ENCODE measurements around the gene MEGF9. TPM values are rescaled to one million over a fixed set of nuclear protein-coding genes. Genes with fewer than 3 reads are reported as not detected.
A peak's percentile ranks its signal among the peaks of the same experiment; 100 is the strongest.

Gene MEGF9
- total and polyA plus RNA-seq, 2 of the 13 experiments (the other 11 are each of a cell fraction or from before 2014, with no cell fraction given): 3.1 to 3.3 TPM

DNA sequence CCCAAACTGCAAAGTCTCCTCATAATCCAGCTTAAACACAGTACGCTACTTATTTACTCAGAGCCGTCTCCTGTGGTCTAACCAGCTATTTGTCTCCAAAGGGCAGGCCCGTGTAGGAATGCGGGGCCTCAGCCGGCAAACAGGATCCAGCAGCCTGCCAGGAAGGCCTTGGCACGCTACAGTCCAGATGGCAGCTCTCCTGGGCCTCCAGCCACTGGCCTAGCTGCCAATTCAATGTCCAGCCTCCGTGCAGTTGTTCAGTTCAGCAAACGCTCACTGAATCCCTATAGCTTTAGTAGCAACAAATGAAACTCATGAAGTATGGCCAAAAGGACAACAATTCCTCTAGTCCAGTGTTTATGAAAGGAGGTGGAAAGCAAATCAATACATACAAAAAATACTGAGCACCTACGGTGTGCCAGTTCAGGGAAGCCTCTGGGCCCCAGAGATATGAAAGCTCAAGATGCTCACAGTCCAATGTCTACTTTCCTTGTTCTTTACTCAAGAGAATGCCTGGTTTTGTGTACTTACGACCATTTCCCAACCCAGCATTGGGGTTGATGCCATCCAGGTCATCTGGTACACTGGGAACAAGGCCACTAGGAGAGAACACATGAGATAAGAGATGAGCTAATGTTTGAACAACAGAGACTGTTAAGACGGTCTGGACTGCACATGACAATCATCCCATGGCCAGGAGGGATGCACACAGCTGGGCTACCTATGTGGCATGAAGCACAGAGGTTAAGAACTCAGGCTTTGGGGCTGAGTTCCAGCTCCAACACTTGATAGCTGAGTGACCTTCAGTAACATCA, 142.6 kb downstream of the MEGF9 start:
- peaks cover 13 to 40% of the 10 kb centered on the region in 2 experiments for H3K36me3 ChIP-seq (replicated peaks in 1 of 2; ENCODE audit: control insufficient read depth in 1 of 2, insufficient read depth in 2 of 2, low read length in 2 of 2)
- peak overlapping the region; percentile 98 for H3K27ac ChIP-seq (ENCODE audit: extremely low read length, insufficient read depth, low read length)
- peaks cover 72% of the 10 kb centered on the region for H3K4me1 ChIP-seq (ENCODE audit: insufficient read depth, low read length)
- peak overlapping the region; percentile 69 for H3K4me2 ChIP-seq (ENCODE audit: low read depth, low read length)
- TSS peak; percentile 45 for BruUV-seq (replicated peaks)
- DNase-seq (ENCODE audit: low spot score) (peak; percentile 99), FAIRE-seq (peak; percentile 100), ATAC-seq (peak; percentile 93)
- H3K4me3 ChIP-seq (replicated peaks in 1 of 3; ENCODE audit: insufficient read depth in 1 of 3, low read depth in 2 of 3, low read length in 3 of 3): peak overlapping the region in 2 of 3 experiments; percentile 11 to 43; a peak in 2 of 6 replicates
- no peaks in the 10 kb centered on the region for H3K9me3 ChIP-seq (ENCODE audit: low read length)
- under 1% methylated on average over 11 of the region's 11 CpGs for WGBS (ENCODE audit: low lambda C conversion rate)
- intact Hi-C loops (cut with micrococcal nuclease; ENCODE audit: unreplicated experiment): loop anchor here (1.0 to 5.0 kb wide), 3 partner anchors 8 to 41 kb away; no protein-coding TSS in a partner anchor
- H3K27me3 ChIP-seq (ENCODE audit: control insufficient read depth in 1 of 2, insufficient read depth in 2 of 2, low read length in 2 of 2): no peaks in the 10 kb centered on the region
- H4K20me1 ChIP-seq (ENCODE audit: insufficient read depth, low read length): no peaks in the 10 kb centered on the region
- ChIA-PET CTCF (ENCODE audit: low intra/inter-chr PET ratio, low total read pairs) (no interaction called here), POLR2A (interaction anchor here (0.8 to 3.0 kb wide), 21 partner anchors 8 to 222 kb away, joined by 3 to 25 read pairs (median 4); partner anchors contain the start of genes CDK5RAP2 and FBXW2)
- no peak overlapping the region for H2AFZ ChIP-seq (ENCODE audit: low read length)
- H3K79me2 ChIP-seq (ENCODE audit: insufficient read depth, low read length): peaks cover 73% of the 10 kb centered on the region
- in situ Hi-C loops (cut with HindIII; ENCODE audit: extremely low pct_ligation_motif_present, low pct_unique_long_range_greater_than_20kb): no loop called here
- H3K9ac ChIP-seq (ENCODE audit: insufficient read depth, low read depth, low read length): peak overlapping the region; percentile 66
- TF ChIP-seq JUND (CRISPR knock-in tag; IDR thresholded peaks at IDR 0.05) (peak; percentile 93), CBX2 (IDR thresholded peaks at IDR 0.05; ENCODE audit: low read depth, low read length) (no peak), CBX2 (CRISPR knock-in tag; IDR thresholded peaks at IDR 0.05; ENCODE audit: low read depth) (no peak), KDM6A (CRISPR knock-in tag; IDR thresholded peaks at IDR 0.05; ENCODE audit: low read depth) (peak; percentile 90), KMT2B (CRISPR knock-in tag; IDR thresholded peaks at IDR 0.05) (peak; percentile 75), MAFK (conservative IDR thresholded peaks at IDR 0.05 in 1 of 2, IDR thresholded peaks at IDR 0.05 in 1 of 2; ENCODE audit: low read length in 2 of 2) (no peak), KDM4B (CRISPR knock-in tag; IDR thresholded peaks at IDR 0.05) (peak; percentile 42; the same call in 1 of the 2 replicates), HOXA5 (CRISPR knock-in tag; IDR thresholded peaks at IDR 0.05) (peak; percentile 22; the same call in 1 of the 2 replicates), ZNF350 (CRISPR knock-in tag; IDR thresholded peaks at IDR 0.05; ENCODE audit: borderline replicate concordance, low read depth) (peak; percentile 78; the same call in 1 of the 2 replicates), DNMT3B (CRISPR knock-in tag; conservative IDR thresholded peaks at IDR 0.05) (no peak), ZMYM2 (CRISPR knock-in tag; IDR thresholded peaks at IDR 0.05) (peak; percentile 86; the same call in 1 of the 2 replicates), SATB2 (CRISPR knock-in tag; IDR thresholded peaks at IDR 0.05) (no peak), MED8 (CRISPR knock-in tag; IDR thresholded peaks at IDR 0.05; ENCODE audit: insufficient replicate concordance) (peak; percentile 88), ZSCAN22 (CRISPR knock-in tag; IDR thresholded peaks at IDR 0.05) (0 out of 2 replicates have a peak, but pooled peaks have one; percentile 28), ZNF552 (CRISPR knock-in tag; IDR thresholded peaks at IDR 0.05; ENCODE audit: borderline replicate concordance) (no peak; the same call in 1 of the 2 replicates)
- TF ChIP-seq, protein P1, sequence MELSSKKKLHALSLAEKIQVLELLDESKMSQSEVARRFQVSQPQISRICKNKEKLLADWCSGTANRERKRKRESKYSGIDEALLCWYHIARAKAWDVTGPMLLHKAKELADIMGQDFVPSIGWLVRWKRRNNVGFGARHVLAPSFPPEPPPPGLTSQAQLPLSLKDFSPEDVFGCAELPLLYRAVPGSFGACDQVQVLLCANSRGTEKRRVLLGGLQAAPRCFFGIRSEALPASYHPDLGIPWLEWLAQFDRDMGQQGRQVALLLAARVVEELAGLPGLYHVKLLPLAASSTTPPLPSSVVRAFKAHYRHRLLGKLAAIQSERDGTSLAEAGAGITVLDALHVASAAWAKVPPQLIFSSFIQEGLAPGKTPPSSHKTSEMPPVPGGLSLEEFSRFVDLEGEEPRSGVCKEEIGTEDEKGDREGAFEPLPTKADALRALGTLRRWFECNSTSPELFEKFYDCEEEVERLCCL (CRISPR knock-in tag; IDR thresholded peaks at IDR 0.05; ENCODE audit: borderline replicate concordance): no peak
- TF ChIP-seq, protein P2, sequence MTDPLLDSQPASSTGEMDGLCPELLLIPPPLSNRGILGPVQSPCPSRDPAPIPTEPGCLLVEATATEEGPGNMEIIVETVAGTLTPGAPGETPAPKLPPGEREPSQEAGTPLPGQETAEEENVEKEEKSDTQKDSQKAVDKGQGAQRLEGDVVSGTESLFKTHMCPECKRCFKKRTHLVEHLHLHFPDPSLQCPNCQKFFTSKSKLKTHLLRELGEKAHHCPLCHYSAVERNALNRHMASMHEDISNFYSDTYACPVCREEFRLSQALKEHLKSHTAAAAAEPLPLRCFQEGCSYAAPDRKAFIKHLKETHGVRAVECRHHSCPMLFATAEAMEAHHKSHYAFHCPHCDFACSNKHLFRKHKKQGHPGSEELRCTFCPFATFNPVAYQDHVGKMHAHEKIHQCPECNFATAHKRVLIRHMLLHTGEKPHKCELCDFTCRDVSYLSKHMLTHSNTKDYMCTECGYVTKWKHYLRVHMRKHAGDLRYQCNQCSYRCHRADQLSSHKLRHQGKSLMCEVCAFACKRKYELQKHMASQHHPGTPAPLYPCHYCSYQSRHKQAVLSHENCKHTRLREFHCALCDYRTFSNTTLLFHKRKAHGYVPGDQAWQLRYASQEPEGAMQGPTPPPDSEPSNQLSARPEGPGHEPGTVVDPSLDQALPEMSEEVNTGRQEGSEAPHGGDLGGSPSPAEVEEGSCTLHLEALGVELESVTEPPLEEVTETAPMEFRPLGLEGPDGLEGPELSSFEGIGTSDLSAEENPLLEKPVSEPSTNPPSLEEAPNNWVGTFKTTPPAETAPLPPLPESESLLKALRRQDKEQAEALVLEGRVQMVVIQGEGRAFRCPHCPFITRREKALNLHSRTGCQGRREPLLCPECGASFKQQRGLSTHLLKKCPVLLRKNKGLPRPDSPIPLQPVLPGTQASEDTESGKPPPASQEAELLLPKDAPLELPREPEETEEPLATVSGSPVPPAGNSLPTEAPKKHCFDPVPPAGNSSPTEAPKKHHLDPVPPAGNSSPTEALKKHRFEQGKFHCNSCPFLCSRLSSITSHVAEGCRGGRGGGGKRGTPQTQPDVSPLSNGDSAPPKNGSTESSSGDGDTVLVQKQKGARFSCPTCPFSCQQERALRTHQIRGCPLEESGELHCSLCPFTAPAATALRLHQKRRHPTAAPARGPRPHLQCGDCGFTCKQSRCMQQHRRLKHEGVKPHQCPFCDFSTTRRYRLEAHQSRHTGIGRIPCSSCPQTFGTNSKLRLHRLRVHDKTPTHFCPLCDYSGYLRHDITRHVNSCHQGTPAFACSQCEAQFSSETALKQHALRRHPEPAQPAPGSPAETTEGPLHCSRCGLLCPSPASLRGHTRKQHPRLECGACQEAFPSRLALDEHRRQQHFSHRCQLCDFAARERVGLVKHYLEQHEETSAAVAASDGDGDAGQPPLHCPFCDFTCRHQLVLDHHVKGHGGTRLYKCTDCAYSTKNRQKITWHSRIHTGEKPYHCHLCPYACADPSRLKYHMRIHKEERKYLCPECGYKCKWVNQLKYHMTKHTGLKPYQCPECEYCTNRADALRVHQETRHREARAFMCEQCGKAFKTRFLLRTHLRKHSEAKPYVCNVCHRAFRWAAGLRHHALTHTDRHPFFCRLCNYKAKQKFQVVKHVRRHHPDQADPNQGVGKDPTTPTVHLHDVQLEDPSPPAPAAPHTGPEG (CRISPR knock-in tag; IDR thresholded peaks at IDR 0.05): no peak
